Smooth muscle cell (in vitro differentiated cells): ENCODE data around the gene MYL9. TPM values are rescaled to one million over a fixed set of nuclear protein-coding genes. Genes with fewer than 3 reads are reported as not detected.
"Not testable (repeated sequence)": the region's sequence is repeated elsewhere in the genome, so short reads cannot be mapped to it uniquely, and the experiment has no call there.

Source experiments
- DNase-seq: peaks from one replicate; lab custom pipeline; 2025; ENCODE audit not compliant: unreplicated experiment; lab: John Stamatoyannopoulos, UW
- H2AFZ ChIP-seq: fragments of 200-600 bp; sonication (generic); 2 replicates; pipeline ENCODE4 v1.6.0; 2016; ENCODE audit warnings: antibody characterized with exemption, low read depth, mild to moderate bottlenecking
- H3F3A ChIP-seq: fragments of 200-600 bp; sonication (generic); 2 replicates; pipeline ENCODE4 v1.6.0; 2017; ENCODE audit warnings: antibody characterized with exemption, low read depth
- H3K27ac ChIP-seq: fragments of 200-600 bp; sonication (generic); 2 replicates; pipeline ENCODE4 v1.5.1; 2016; ENCODE audit warnings: low read depth, mild to moderate bottlenecking
- H3K27me3 ChIP-seq: fragments of 200-600 bp; sonication (generic); 2 replicates; pipeline ENCODE4 v1.6.1; 2016; ENCODE audit warnings: low read depth, mild to moderate bottlenecking
- H3K36me3 ChIP-seq: fragments of 200-600 bp; sonication (generic); 2 replicates; pipeline ENCODE4 v1.5.1; 2016; ENCODE audit warnings: low read depth
- H3K4me1 ChIP-seq: fragments of 200-600 bp; sonication (generic); 2 replicates; pipeline ENCODE4 v1.5.1; 2016; ENCODE audit warnings: low read depth
- H3K4me2 ChIP-seq: fragments of 200-600 bp; sonication (generic); 2 replicates; pipeline ENCODE4 v1.6.0; 2016; ENCODE audit warnings: mild to moderate bottlenecking
- H3K4me3 ChIP-seq: fragments of 200-600 bp; sonication (generic); 2 replicates; pipeline ENCODE4 v1.5.1; 2016; ENCODE audit warnings: mild to moderate bottlenecking
- H3K79me2 ChIP-seq: fragments of 200-600 bp; sonication (generic); 2 replicates; pipeline ENCODE4 v1.6.0; 2016; ENCODE audit warnings: low read depth, mild to moderate bottlenecking
- H3K9ac ChIP-seq: fragments of 200-600 bp; sonication (generic); 2 replicates; pipeline ENCODE4 v1.6.0; 2016; ENCODE audit warnings: low read depth
- H3K9me3 ChIP-seq: fragments of 200-600 bp; sonication (generic); replicated peaks from 2 replicates; pipeline ENCODE4 v1.5.1; 2016; ENCODE audit warnings: low read depth
- H4K20me1 ChIP-seq: fragments of 200-600 bp; sonication (generic); 2 replicates; pipeline ENCODE4 v1.6.0; 2016; ENCODE audit warnings: low read depth
- CTCF ChIP-seq: fragments of 200-600 bp; sonication (generic); IDR thresholded peaks from 2 replicates; pipeline ENCODE4 v1.5.1; 2017; ENCODE audit warnings: borderline replicate concordance, mild to moderate bottlenecking, antibody characterized with exemption; ENCODE audit not compliant: insufficient read depth, poor library complexity, severe bottlenecking
- WGBS: methylation state at CpG from one replicate; pipeline ENCODE4 v1.1.7; 2016; ENCODE audit warnings: low lambda C conversion rate; 5-methylcytosine and 5-hydroxymethylcytosine counted together
- polyA plus RNA-seq: library from polyadenylated mRNA; unstranded; fragments of >200 nt; fragmentation: Nextera tagmentation; extraction: Ambion mirVana; gene quantifications from 2 replicates; pipeline ENCODE4 v1.2.1, GENCODE V29; 2016
- total RNA-seq: library from RNA; depleted of rRNA; stranded (reverse); fragments of >200 nt; gene quantifications from 2 replicates; pipeline ENCODE4 v1.2.3, GENCODE V29; 2014

MYL9 gene
- total and polyA plus RNA-seq, 2 experiments from 2014 or later = 198 to 1,109 TPM

- Histone ChIP-seq H3K27ac (no peak overlapping the region), H3K9ac (no peak overlapping the region), H3K4me1 (no peaks in the 10 kb centered on the region), H3K4me3 (no peak overlapping the region), H3K79me2 (no peaks in the 10 kb centered on the region), H4K20me1 (no peaks in the 10 kb centered on the region), H3K27me3 (no peaks in the 10 kb centered on the region), H3K36me3 (no peaks in the 10 kb centered on the region), H3K9me3 (no peaks in the 10 kb centered on the region), H3F3A (no peaks in the 10 kb centered on the region), H3K4me2 (no peak overlapping the region), H2AFZ (no peak overlapping the region)
- WGBS = 66% methylated on average over 2 of the region's 2 CpGs
- no peak for DNase-seq
- no peak for TF ChIP-seq CTCF
Measured at GRCh38 chr20:36562724-36563123, 21.4 kb downstream of the MYL9 start.

DNA sequence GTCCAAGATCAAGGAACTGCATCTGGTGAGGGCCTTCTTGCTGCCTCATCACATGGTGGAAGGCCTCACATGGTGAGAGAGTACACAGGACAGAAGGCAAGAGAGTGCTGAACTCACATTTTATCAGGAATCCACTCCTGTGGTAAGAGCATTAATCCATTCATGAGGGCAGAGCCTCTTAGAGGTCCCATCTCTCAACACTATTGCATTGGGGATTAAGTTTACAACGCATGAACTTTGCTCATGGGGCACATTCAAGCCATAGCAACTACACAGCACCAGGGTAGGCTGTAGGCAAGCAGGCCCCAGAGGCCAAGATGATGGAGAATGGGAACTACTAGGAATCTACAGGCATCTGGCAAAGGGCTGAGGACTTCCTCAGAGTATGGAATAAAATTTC lies 22.1 kb downstream of the MYL9 start:
- Histone ChIP-seq H3K4me2 (no peak overlapping the region), H3K36me3 (no peaks in the 10 kb centered on the region), H3K9me3 (no peaks in the 10 kb centered on the region), H3K79me2 (no peaks in the 10 kb centered on the region), H3K4me1 (no peaks in the 10 kb centered on the region), H2AFZ (no peak overlapping the region), H4K20me1 (no peaks in the 10 kb centered on the region), H3K27me3 (no peaks in the 10 kb centered on the region), H3K4me3 (no peak overlapping the region), H3F3A (no peaks in the 10 kb centered on the region), H3K27ac (no peak overlapping the region), H3K9ac (no peak overlapping the region)
- TF ChIP-seq CTCF = no peak
- DNase-seq = no peak
- WGBS = 73% methylated on average over 1 of the region's 1 CpG

GRCh38 chr20:36564078-36564725 lies 22.9 kb downstream of the MYL9 start:
- not testable (repeated sequence) for H3K4me3 ChIP-seq, H4K20me1 ChIP-seq, DNase-seq, H3K27me3 ChIP-seq, H3F3A ChIP-seq, H3K27ac ChIP-seq, H3K4me1 ChIP-seq, H2AFZ ChIP-seq, H3K79me2 ChIP-seq, H3K36me3 ChIP-seq, H3K9me3 ChIP-seq, H3K9ac ChIP-seq, H3K4me2 ChIP-seq
- WGBS = 98% methylated on average over 13 of the region's 13 CpGs

- H3K9me3 ChIP-seq, H3K79me2 ChIP-seq, H3K4me3 ChIP-seq, H3F3A ChIP-seq, H3K4me2 ChIP-seq, H3K9ac ChIP-seq, DNase-seq, H3K36me3 ChIP-seq, H3K27ac ChIP-seq, H3K27me3 ChIP-seq, H3K4me1 ChIP-seq, H4K20me1 ChIP-seq, H2AFZ ChIP-seq: not testable (repeated sequence)
- 96% methylated on average over 6 of the region's 6 CpGs for WGBS
Measured at GRCh38 chr20:36564726-36565121, 23.4 kb downstream of the MYL9 start.

- Histone ChIP-seq H3K4me3 (no peak overlapping the region), H3K27me3 (no peaks in the 10 kb centered on the region), H3K79me2 (no peaks in the 10 kb centered on the region), H3K9me3 (no peaks in the 10 kb centered on the region), H3K9ac (no peak overlapping the region), H3K4me1 (peaks cover 5% of the 10 kb centered on the region), H3K27ac (no peak overlapping the region), H4K20me1 (no peaks in the 10 kb centered on the region), H2AFZ (no peak overlapping the region), H3K4me2 (no peak overlapping the region), H3F3A (peaks cover 2% of the 10 kb centered on the region), H3K36me3 (no peaks in the 10 kb centered on the region)
- no peak for TF ChIP-seq CTCF
- no peak for DNase-seq
- WGBS = 96% methylated on average over 3 of the region's 3 CpGs
Measured at GRCh38 chr20:36565520-36565919, 24.2 kb downstream of the MYL9 start.
